Esophagus squamous epithelium (tissue), 4 donors: ENCODE results near the gene LDAF1.

Experiments
- POLR2A ChIP-seq, 4 donors: fragments of 450-650 bp; IDR thresholded peaks; one replicate each; pipeline ENCODE4 v1.6.1; 2017; ENCODE audit warnings: antibody characterized with exemption in 4 of 4, mild to moderate bottlenecking in 4 of 4, moderate library complexity in 3 of 4
- TF ChIP-seq, protein P1 (sequence below), 6 experiments: fragments of 450-650 bp in 4 of 6; fragments of 200-600 bp in 2 of 6; sonication (generic) in 2 of 6; IDR thresholded peaks; one replicate each; pipeline ENCODE4 v1.5.1; 2016 to 2019; ENCODE audit warnings: antibody characterized with exemption in 6 of 6, mild to moderate bottlenecking in 4 of 6, moderate library complexity in 4 of 6

DNA sequence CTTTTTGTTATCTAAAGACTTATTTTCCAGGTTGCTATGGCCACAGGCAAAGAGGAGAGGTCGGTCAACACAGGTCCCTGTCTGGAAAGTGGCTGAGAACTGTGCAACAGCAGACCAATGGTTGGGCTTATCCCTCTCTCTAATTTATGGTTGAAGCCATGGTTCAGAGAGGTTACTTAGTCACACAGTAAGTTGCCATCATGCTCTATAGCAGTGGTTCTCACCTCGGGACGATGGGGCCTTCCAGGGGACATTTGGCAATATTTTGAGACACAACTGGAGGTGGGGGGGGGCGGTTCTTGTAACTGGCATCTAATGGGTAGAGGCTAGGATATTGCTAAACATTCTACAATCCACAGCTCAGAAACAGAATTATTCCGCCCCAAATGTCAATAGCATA lies 842 bp upstream of the LDAF1 start:
- TF ChIP-seq, protein P1, sequence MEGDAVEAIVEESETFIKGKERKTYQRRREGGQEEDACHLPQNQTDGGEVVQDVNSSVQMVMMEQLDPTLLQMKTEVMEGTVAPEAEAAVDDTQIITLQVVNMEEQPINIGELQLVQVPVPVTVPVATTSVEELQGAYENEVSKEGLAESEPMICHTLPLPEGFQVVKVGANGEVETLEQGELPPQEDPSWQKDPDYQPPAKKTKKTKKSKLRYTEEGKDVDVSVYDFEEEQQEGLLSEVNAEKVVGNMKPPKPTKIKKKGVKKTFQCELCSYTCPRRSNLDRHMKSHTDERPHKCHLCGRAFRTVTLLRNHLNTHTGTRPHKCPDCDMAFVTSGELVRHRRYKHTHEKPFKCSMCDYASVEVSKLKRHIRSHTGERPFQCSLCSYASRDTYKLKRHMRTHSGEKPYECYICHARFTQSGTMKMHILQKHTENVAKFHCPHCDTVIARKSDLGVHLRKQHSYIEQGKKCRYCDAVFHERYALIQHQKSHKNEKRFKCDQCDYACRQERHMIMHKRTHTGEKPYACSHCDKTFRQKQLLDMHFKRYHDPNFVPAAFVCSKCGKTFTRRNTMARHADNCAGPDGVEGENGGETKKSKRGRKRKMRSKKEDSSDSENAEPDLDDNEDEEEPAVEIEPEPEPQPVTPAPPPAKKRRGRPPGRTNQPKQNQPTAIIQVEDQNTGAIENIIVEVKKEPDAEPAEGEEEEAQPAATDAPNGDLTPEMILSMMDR (IDR thresholded peaks at IDR 0.05) = no peak
- no peak for TF ChIP-seq POLR2A (IDR thresholded peaks at IDR 0.05)
